ENCODE measurements around the gene RFLNA. TPM values are rescaled to one million over a fixed set of nuclear protein-coding genes. Genes with fewer than 3 reads are reported as not detected.

RFLNA gene
- total RNA-seq, 1 donor from 2014 or later = 1.0 TPM

DNA sequence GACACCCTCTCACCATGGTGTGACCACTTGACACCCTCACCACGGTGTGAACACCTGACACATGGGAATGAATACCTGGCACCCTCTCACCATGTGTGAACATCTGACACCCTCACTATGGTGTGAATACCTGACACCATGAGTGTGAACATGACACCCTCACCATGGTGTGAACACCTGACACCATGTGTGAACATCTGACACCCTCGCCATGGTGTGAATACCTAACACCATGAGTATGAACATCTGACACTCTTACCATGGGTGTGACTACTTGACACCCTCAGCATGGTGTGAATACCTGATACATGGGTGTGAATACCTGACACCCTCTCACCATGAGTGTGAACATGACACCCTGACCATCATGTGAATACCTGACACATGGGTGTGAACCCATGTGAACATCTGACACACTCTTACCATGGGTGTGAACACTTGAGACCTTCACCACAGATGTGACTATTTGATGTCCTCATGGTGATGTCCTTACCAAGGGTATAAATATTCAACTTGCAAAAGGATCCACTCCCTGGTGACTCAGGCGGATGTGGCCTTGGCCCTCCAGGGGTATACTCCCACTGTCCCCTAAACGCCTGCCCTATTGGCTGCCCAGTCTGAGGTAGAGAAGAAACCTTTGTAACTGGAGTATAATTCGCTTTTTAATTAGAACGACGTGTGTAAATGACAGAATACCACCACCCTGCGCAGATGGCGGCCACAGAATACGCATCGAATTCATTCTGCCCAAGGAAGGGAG lies 29.1 kb downstream of the RFLNA start:
- Histone ChIP-seq H3K27ac (no peak overlapping the region), H3K27me3 (no peaks in the 10 kb centered on the region), H3K9me3 (peaks cover 10% of the 10 kb centered on the region), H3K4me1 (no peaks in the 10 kb centered on the region), H3K36me3 (peaks cover 44% of the 10 kb centered on the region), H3K4me3 (no peak overlapping the region)
- DNase-seq (no peak), ATAC-seq (no peak)
- no peak for TF ChIP-seq CTCF (IDR thresholded peaks at IDR 0.05)
- intact Hi-C loops (cut with DNase I) = loop anchor here (10.0 kb wide), 1 partner anchor 279 kb away; no protein-coding TSS in a partner anchor

GRCh38 chr12:124324803-124325705 lies 30.2 kb downstream of the RFLNA start:
- TF ChIP-seq CTCF (IDR thresholded peaks at IDR 0.05) = no peak
- Histone ChIP-seq H3K4me3 (no peak overlapping the region), H3K27me3 (no peaks in the 10 kb centered on the region), H3K27ac (no peak overlapping the region), H3K36me3 (peaks cover 55% of the 10 kb centered on the region), H3K9me3 (peaks cover 10% of the 10 kb centered on the region), H3K4me1 (no peaks in the 10 kb centered on the region)
- ATAC-seq = no peak
- DNase-seq = no peak
- intact Hi-C loops (cut with DNase I) = loop anchor here (10.0 kb wide), 1 partner anchor 280 kb away; no protein-coding TSS in a partner anchor

DNA sequence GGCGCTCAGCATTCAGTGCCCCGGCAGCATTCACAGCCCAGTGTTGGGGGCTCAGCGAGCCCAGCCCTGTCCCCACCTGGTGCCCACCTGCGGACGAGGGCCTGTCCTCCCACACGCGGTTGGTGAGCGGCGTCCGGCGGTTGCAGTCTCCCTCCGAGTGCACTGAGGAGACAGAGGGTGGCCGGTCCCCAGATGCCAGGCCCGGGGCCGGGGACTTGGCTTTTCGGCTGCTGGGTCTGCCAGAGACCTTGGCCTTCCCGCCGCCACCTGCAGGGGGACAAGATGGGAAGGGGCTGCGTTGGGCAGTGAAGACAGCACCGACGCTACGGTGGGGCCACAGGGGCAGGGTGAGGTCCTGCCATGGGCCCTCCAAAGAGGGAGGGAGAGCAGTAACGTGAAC lies 31.2 kb downstream of the RFLNA start:
- DNase-seq (no peak), ATAC-seq (no peak)
- H3K36me3 ChIP-seq = peaks cover 65% of the 10 kb centered on the region
- peaks cover 10% of the 10 kb centered on the region for H3K9me3 ChIP-seq
- H3K27me3 ChIP-seq = no peaks in the 10 kb centered on the region
- intact Hi-C loops (cut with DNase I) = loop anchor here (10.0 kb wide), 1 partner anchor 281 kb away; no protein-coding TSS in a partner anchor
- H3K4me1 ChIP-seq = no peaks in the 10 kb centered on the region
- H3K27ac ChIP-seq = no peak overlapping the region
- TF ChIP-seq CTCF (IDR thresholded peaks at IDR 0.05) = no peak
- no peak overlapping the region for H3K4me3 ChIP-seq

DNA sequence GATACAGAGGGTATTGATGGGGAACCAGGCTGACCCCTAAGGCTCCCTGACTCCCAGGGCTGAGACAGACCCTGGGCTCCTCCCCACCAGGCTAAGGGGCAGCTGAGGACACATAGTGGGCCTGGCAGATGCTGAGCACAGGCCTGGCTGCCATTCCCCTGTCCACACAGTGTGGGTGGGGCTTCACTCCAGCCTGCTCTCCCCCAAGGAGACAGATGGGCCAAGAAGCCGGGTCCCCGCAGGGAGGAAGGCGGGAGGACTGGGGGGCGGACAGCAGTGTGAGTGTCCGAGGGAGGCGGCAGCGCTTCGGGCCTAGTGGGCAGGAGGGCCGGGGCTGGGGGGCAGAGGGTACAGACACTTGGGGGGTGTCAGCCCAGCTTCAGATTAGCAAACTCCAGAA lies 32.0 kb downstream of the RFLNA start:
- no peak for TF ChIP-seq CTCF (IDR thresholded peaks at IDR 0.05)
- no peak overlapping the region for H3K4me3 ChIP-seq
- peaks cover 10% of the 10 kb centered on the region for H3K9me3 ChIP-seq
- peaks cover 73% of the 10 kb centered on the region for H3K36me3 ChIP-seq
- intact Hi-C loops (cut with DNase I) = loop anchor here (10.0 kb wide), 1 partner anchor 282 kb away; no protein-coding TSS in a partner anchor
- no peaks in the 10 kb centered on the region for H3K27me3 ChIP-seq
- no peak for DNase-seq
- peak; percentile 1 for ATAC-seq
- H3K4me1 ChIP-seq = no peaks in the 10 kb centered on the region
- no peak overlapping the region for H3K27ac ChIP-seq

- ATAC-seq (no peak), DNase-seq (no peak)
- Histone ChIP-seq H3K27me3 (no peaks in the 10 kb centered on the region), H3K4me1 (no peaks in the 10 kb centered on the region), H3K4me3 (no peak overlapping the region), H3K9me3 (peaks cover 10% of the 10 kb centered on the region), H3K27ac (no peak overlapping the region), H3K36me3 (peaks cover 79% of the 10 kb centered on the region)
- intact Hi-C loops (cut with DNase I) = loop anchor here (10.0 kb wide), 1 partner anchor 283 kb away; no protein-coding TSS in a partner anchor
- no peak for TF ChIP-seq CTCF (IDR thresholded peaks at IDR 0.05)
These were observed 32.6 kb downstream of the RFLNA start for GRCh38 chr12:124327362-124328043.
